HCT116 (cell line): Measurements from ENCODE around the gene RILPL2. TPM values are rescaled to one million over a fixed set of nuclear protein-coding genes. Genes with fewer than 3 reads are reported as not detected.

ENCODE experiments used
- ATAC-seq: fragments of 200-7000 bp; cut with Tn5 transposase; 2 replicates; pipeline ENCODE4 v1.9.1; 2020; ENCODE audit warnings: mild to moderate bottlenecking, moderate library complexity
- BruUV-seq: library from RNA; stranded (reverse); fragments of 400-500 nt; replicated peaks from 2 replicates; lab custom pipeline; 2021; lab: Mats Ljungman, UMichigan
- CTCF ChIA-PET: fragments of 300-600 bp; sonication (Branson Sonifier 250); formaldehyde crosslinking; loops from one replicate; lab custom pipeline; 2021; ENCODE audit warnings: antibody characterized with exemption; lab: Charles Lee
- POLR2A ChIA-PET: fragments of 300-600, 350-600 bp; sonication (Branson Sonifier 250); formaldehyde crosslinking; loops from one replicate; lab custom pipeline; 2021; ENCODE audit warnings: antibody characterized with exemption; lab: Charles Lee
- RAD21 ChIA-PET, 2 experiments: fragments of 300-600 bp; sonication (Branson Sonifier 250); formaldehyde crosslinking; loops; one replicate each; lab custom pipeline; 2023; ENCODE audit warnings: low total read pairs in 2 of 2; ENCODE audit not compliant: uncharacterized antibody in 2 of 2, unreplicated experiment in 2 of 2, low non-redundant PET in 1 of 2; lab: Charles Lee
- DNase-seq: peaks from one replicate; pipeline ENCODE4 v3.0.0-alpha.2; 2010; ENCODE audit warnings: low read depth, low spot score
- H2AFZ ChIP-seq: fragments of 200-600 bp; shearing (Covaris generic), sonication (generic); 2 replicates; pipeline ENCODE4 v1.6.1; 2017; ENCODE audit warnings: low read depth, mixed run types, mixed read lengths, antibody characterized with exemption, low read length; ENCODE audit not compliant: poor library complexity, severe bottlenecking
- H3K27ac ChIP-seq: 2 replicates; pipeline ENCODE4 v1.5.1; 2012; ENCODE audit warnings: low read depth, low read length
- H3K27me3 ChIP-seq: fragments of 200-600 bp; sonication (generic); 2 replicates; pipeline ENCODE4 v1.6.1; 2016; ENCODE audit warnings: mixed run types, low read length, mixed read lengths; ENCODE audit not compliant: insufficient read depth
- H3K36me3 ChIP-seq, 2 experiments: fragments of 200-500 bp in 1 of 2; fragments of 200-600 bp in 1 of 2; sonication (Bioruptor generic) in 1 of 2; sonication (generic) in 1 of 2; 2 replicates each; pipeline versions ENCODE4 v1.5.1 to v1.6.1; 2014 to 2016; ENCODE audit warnings: low read length in 2 of 2, inconsistent platforms in 1 of 2, mixed read lengths in 1 of 2, mixed run types in 1 of 2; ENCODE audit not compliant: insufficient read depth in 2 of 2, control insufficient read depth in 1 of 2
- H3K4me1 ChIP-seq, 2 experiments: fragments of 200-600 bp in 1 of 2; sonication (generic) in 1 of 2; 2 replicates each; pipeline versions ENCODE4 v1.5.1 to v1.6.1; 2012 to 2017; ENCODE audit warnings: low read length in 2 of 2, inconsistent platforms in 1 of 2, mild to moderate bottlenecking in 1 of 2, mixed read lengths in 1 of 2, mixed run types in 1 of 2, moderate library complexity in 1 of 2; ENCODE audit not compliant: insufficient read depth in 2 of 2, control insufficient read depth in 1 of 2
- H3K4me2 ChIP-seq: fragments of 200-600 bp; sonication (generic); 2 replicates; pipeline ENCODE4 v1.6.1; 2017; ENCODE audit warnings: mixed run types, low read length, mixed read lengths
- H3K4me3 ChIP-seq, 2 experiments: fragments of 200-600 bp in 1 of 2; sonication (generic) in 1 of 2; replicated peaks in 1 of 2; 2 replicates each; pipeline ENCODE4 v1.5.1; 2011 to 2016; ENCODE audit warnings: low read length in 2 of 2, control low read depth in 1 of 2, low read depth in 1 of 2, mild to moderate bottlenecking in 1 of 2, mixed read lengths in 1 of 2, mixed run types in 1 of 2
- H3K79me2 ChIP-seq: fragments of 200-600 bp; sonication (generic); 2 replicates; pipeline ENCODE4 v1.6.1; 2017; ENCODE audit warnings: mild to moderate bottlenecking, mixed run types, low read length, moderate library complexity, mixed read lengths; ENCODE audit not compliant: insufficient read depth
- H3K9ac ChIP-seq: fragments of 200-600 bp; sonication (generic); 2 replicates; pipeline ENCODE4 v1.6.1; 2016; ENCODE audit warnings: low read length, mixed read lengths
- H3K9me2 ChIP-seq: fragments of 200-600 bp; sonication (generic), shearing (Covaris generic); 2 replicates; pipeline ENCODE4 v1.6.1; 2017; ENCODE audit warnings: mixed run types, mild to moderate bottlenecking, moderate library complexity; ENCODE audit not compliant: insufficient read depth
- H3K9me3 ChIP-seq, 2 experiments: fragments of 200-500 bp in 1 of 2; fragments of 200-600 bp in 1 of 2; sonication (Bioruptor generic) in 1 of 2; sonication (generic) in 1 of 2; 2 replicates each; pipeline ENCODE4 v1.6.1; 2014 to 2017; ENCODE audit warnings: low read length in 2 of 2, mixed read lengths in 2 of 2, inconsistent platforms in 1 of 2, low read depth in 1 of 2, mild to moderate bottlenecking in 1 of 2, mixed run types in 1 of 2, moderate library complexity in 1 of 2; ENCODE audit not compliant: control insufficient read depth in 1 of 2, insufficient read depth in 1 of 2
- H4K20me1 ChIP-seq: fragments of 200-600 bp; sonication (generic), shearing (Covaris generic); 2 replicates; pipeline ENCODE4 v1.6.1; 2017; ENCODE audit warnings: mixed run types, mild to moderate bottlenecking, moderate library complexity; ENCODE audit not compliant: insufficient read depth
- CEBPB ChIP-seq: IDR thresholded peaks from 2 replicates; pipeline ENCODE4 v1.6.1; 2012; ENCODE audit warnings: low read depth
- FOSL1 ChIP-seq: IDR thresholded peaks from 2 replicates; pipeline ENCODE4 v1.6.1; 2012; ENCODE audit warnings: low read depth
- POLR2A ChIP-seq: IDR thresholded peaks from 2 replicates; pipeline ENCODE4 v1.7.0; 2011; ENCODE audit warnings: borderline replicate concordance; ENCODE audit not compliant: insufficient read depth, insufficient read length; ENCODE audit errors: extremely low read depth
- POLR2AphosphoS5 ChIP-seq: IDR thresholded peaks from 2 replicates; pipeline ENCODE4 v1.6.1; 2011; ENCODE audit warnings: mild to moderate bottlenecking, low read depth, low read length, moderate library complexity
- ZFX ChIP-seq: fragments of 450-650 bp; IDR thresholded peaks from 2 replicates; pipeline ENCODE4 v1.6.1; 2017
- ZNF274 ChIP-seq: fragments of 200-500 bp; sonication (Bioruptor generic); IDR thresholded peaks from 2 replicates; pipeline ENCODE4 v1.6.1; 2014; ENCODE audit warnings: mild to moderate bottlenecking, low read depth, low read length, inconsistent platforms
- intact Hi-C: fragments of 100-400 bp; cut with micrococcal nuclease; formaldehyde crosslinking; loops from 2 replicates; pipeline ENCODE4 v1.10.0; 2022
- total RNA-seq: library from RNA; stranded (reverse); gene quantifications from one replicate; pipeline ENCODE4 v1.2.1, GENCODE V29; 2021; ENCODE audit not compliant: unreplicated experiment

The RILPL2 gene
- total RNA-seq, 1 experiment from 2014 or later, result 2.3 TPM

DNA sequence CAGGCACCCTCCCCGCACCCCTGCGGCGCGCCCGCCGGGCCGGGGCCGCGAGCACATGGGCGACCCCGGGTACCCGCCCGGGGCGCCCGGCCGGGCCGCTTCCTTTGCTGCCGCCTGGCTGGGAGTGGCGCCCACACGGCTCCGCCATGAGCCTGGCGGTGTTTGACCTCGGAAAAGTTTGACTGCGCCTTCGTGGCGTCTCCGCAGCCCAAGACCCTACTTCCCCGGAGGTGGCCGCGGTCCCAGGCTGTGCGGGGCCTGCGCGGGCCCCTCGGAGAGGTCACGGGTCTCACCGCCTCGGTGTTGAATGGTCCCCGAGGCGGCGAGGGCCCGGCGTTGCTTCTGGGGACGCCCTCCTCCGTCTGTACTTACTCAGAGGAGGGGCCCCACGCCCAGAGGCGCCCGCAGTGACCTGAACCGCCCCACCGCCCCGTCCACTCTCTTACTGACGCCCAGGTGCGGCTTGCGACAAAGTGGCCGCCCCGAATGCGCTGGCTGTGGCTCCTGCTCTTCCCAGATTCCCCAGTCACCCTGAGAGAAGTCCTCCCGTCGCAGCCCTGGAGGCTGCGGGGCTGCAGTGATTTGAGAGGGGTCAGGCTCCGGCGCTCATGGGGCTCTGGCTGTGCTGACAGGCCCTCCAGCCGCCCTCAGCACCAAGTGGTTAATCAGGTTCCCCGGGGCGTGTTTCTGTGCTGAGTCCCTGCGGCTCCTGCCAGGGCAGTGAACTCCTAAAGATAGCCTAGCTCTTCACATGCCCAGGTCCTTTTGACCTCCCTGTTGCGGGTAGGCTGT lies 46.7 kb downstream of the RILPL2 start:
- ATAC-seq (peak; percentile 47), DNase-seq (no peak)
- TF ChIP-seq POLR2AphosphoS5 (peak; percentile 48; the same call in 1 of the 2 replicates), FOSL1 (no peak), ZFX (peak; percentile 82; the same call in 1 of the 2 replicates), CEBPB (no peak), ZNF274 (no peak)
- H3K79me2 ChIP-seq, result peaks cover 88% of the 10 kb centered on the region
- no peaks in the 10 kb centered on the region for H4K20me1 ChIP-seq
- peaks cover 16 to 31% of the 10 kb centered on the region in 2 experiments for H3K4me1 ChIP-seq
- H3K9me2 ChIP-seq, result no peaks in the 10 kb centered on the region
- BruUV-seq, result no TSS peak
- RAD21 ChIA-PET, result no interaction called here
- POLR2A ChIA-PET, result no interaction called here
- H3K4me2 ChIP-seq, result peak overlapping the region; percentile 90
- H3K9ac ChIP-seq, result peak overlapping the region; percentile 80
- peak overlapping the region; percentile 76 for H3K27ac ChIP-seq
- intact Hi-C loops, result loop anchor here (5.0 kb wide), 1 partner anchor 193 kb away; the partner anchor contains the start of gene TMED2
- peak overlapping the region; percentile 53 to 72 for H3K4me3 ChIP-seq
- CTCF ChIA-PET, result no interaction called here
- peaks cover 20 to 38% of the 10 kb centered on the region in 2 experiments; a peak in 3 of 4 replicates for H3K36me3 ChIP-seq
- H3K9me3 ChIP-seq, result no peaks in the 10 kb centered on the region
- no peak overlapping the region for H2AFZ ChIP-seq
- H3K27me3 ChIP-seq, result no peaks in the 10 kb centered on the region

DNA sequence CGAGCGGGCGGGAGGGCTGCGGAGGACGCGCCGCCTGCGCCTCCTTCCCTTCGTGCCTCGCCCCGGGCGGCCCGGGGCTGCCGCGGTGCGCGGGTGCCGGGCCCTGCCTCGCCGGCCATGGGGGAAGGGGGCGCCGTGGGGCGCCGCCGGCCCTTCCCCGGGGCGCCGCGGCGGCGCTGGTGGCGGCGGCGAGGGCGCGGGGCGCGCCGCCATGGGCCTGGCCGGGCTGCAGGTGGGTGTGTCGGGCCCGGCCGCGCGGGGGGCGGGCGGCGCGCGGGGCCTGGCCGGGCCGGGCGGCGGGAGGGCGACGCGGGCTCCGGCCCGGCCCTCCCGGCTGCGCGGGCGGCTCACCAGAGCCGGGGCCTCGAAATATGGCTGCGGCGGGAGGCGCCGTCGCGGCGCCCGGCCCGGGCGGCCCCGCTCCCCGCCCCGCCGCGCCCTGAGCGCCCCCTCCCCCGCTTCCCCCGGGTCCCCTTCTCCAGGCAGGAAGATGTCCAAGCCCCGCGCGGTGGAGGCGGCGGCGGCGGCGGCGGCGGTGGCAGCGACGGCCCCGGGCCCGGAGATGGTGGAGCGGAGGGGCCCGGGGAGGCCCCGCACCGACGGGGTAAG lies 47.4 kb downstream of the RILPL2 start:
- H3K79me2 ChIP-seq, result peaks cover 88% of the 10 kb centered on the region
- CTCF ChIA-PET, result no interaction called here

More for the DNA sequence above, 47.4 kb downstream of the RILPL2 start:
- Histone ChIP-seq H3K9me2 (no peaks in the 10 kb centered on the region), H3K9me3 (no peaks in the 10 kb centered on the region), H3K4me3 (peak overlapping the region; percentile 59 to 72; a peak in 3 of 4 replicates), H3K36me3 (peaks cover 13 to 32% of the 10 kb centered on the region in 2 experiments; a peak in 3 of 4 replicates), H3K9ac (peak overlapping the region; percentile 80), H4K20me1 (no peaks in the 10 kb centered on the region), H3K27ac (peak overlapping the region; percentile 76), H3K4me2 (peak overlapping the region; percentile 90), H3K27me3 (no peaks in the 10 kb centered on the region), H2AFZ (no peak overlapping the region), H3K4me1 (peaks cover 16 to 31% of the 10 kb centered on the region in 2 experiments)
- DNase-seq (no peak), ATAC-seq (peak; percentile 5; the same call in 1 of the 2 replicates)
- TF ChIP-seq POLR2A (no peak), POLR2AphosphoS5 (0 out of 2 replicates have a peak, but pooled peaks have one; percentile 35)
- ChIA-PET RAD21 (no interaction called here), POLR2A (interaction anchor here (2.2 kb wide), 1 partner anchor 24 kb away, joined by 7 read pairs; no protein-coding TSS in a partner anchor)
- intact Hi-C loops, result no loop called here
- no TSS peak for BruUV-seq
